K562 (cell line): Measurements from ENCODE around the gene MBOAT1. TPM values are rescaled to one million over a fixed set of nuclear protein-coding genes. Genes with fewer than 3 reads are reported as not detected.
A peak's percentile ranks its signal among the peaks of the same experiment; 100 is the strongest.

ENCODE experiments used
- CHCHD3 ChIP-seq: fragments of 250-450 bp; sonication (Bioruptor Pico); IDR thresholded peaks from 2 replicates; pipeline ENCODE4 v2.1.2; 2022; ENCODE audit warnings: mild to moderate bottlenecking
- DNMT1 ChIP-seq: fragments of 450-650 bp; IDR thresholded peaks from 2 replicates; pipeline ENCODE4 v1.6.1; 2016; ENCODE audit warnings: antibody characterized with exemption, mild to moderate bottlenecking
- ETV6 ChIP-seq, 3 experiments: fragments of 150-350 bp in 1 of 3; sonication (generic) in 1 of 3; formaldehyde crosslinking in 1 of 3; IDR thresholded peaks; 2 replicates each; pipeline versions ENCODE4 v1.6.1 to v1.8.0; 2014 to 2022; ENCODE audit warnings: borderline replicate concordance in 2 of 3, low read depth in 2 of 3, antibody characterized with exemption in 1 of 3, low read length in 1 of 3, mild to moderate bottlenecking in 1 of 3, missing genetic modification reagents in 1 of 3
- L3MBTL2 ChIP-seq: fragments of 450-650 bp; IDR thresholded peaks from 2 replicates; pipeline ENCODE4 v1.6.1; 2016; ENCODE audit warnings: mild to moderate bottlenecking, moderate library complexity
- NCOA1 ChIP-seq: fragments of 450-650 bp; IDR thresholded peaks from 2 replicates; pipeline ENCODE4 v1.6.1; 2016; ENCODE audit warnings: low read depth
- PPARD ChIP-seq: fragments of 250-450 bp; sonication (Bioruptor Pico); IDR thresholded peaks from 2 replicates; pipeline ENCODE4 v1.8.0; 2022; ENCODE audit warnings: inconsistent platforms, mild to moderate bottlenecking, moderate library complexity
- SMAD4 ChIP-seq: fragments of 250-450 bp; sonication (Bioruptor Pico); conservative IDR thresholded peaks from 2 replicates; pipeline ENCODE4 v1.8.0; 2021; ENCODE audit warnings: inconsistent platforms, mild to moderate bottlenecking, moderate library complexity
- SMARCC2 ChIP-seq: fragments of 450-650 bp; IDR thresholded peaks from 2 replicates; pipeline ENCODE4 v1.6.1; 2017; ENCODE audit warnings: antibody characterized with exemption, moderate library complexity, mild to moderate bottlenecking, low read depth
- STAT5A ChIP-seq: IDR thresholded peaks from 2 replicates; pipeline ENCODE4 v1.6.1; 2012; ENCODE audit warnings: low read length, inconsistent platforms, borderline replicate concordance
- ZNF408 ChIP-seq: fragments of 250-450 bp; sonication (Bioruptor Pico); IDR thresholded peaks from 2 replicates; pipeline ENCODE4 v1.4.0; 2020; ENCODE audit warnings: low read depth, mild to moderate bottlenecking, moderate library complexity
- ZNF436 ChIP-seq: fragments of 250-450, 450-650 bp; sonication (Bioruptor Pico); formaldehyde crosslinking; IDR thresholded peaks from 2 replicates; pipeline ENCODE4 v1.7.0; 2020; ENCODE audit warnings: mild to moderate bottlenecking
- ZNF76 ChIP-seq: fragments of 250-450 bp; sonication (Bioruptor Pico); IDR thresholded peaks from 2 replicates; pipeline ENCODE4 v1.4.0; 2020; ENCODE audit warnings: mild to moderate bottlenecking, moderate library complexity, borderline replicate concordance
- polyA plus RNA-seq, 8 experiments: library from polyadenylated mRNA; depleted of rRNA in 4 of 8; stranded (reverse) in 5 of 8; unstranded in 3 of 8; fragments of >200 nt; fragmentation: Nextera tagmentation in 2 of 8; fragmentation: Illumina TruSeq in 1 of 8; extraction: Ambion mirVana in 2 of 8; extraction: Trizol in 1 of 8; gene quantifications; 2 replicates each; pipeline versions ENCODE4 v1.2.1 to v1.2.3, GENCODE V29; 2011 to 2014; ENCODE audit warnings: inconsistent platforms in 1 of 8, missing spikeins in 1 of 8
- total RNA-seq, 7 experiments: library from RNA; depleted of rRNA in 6 of 7; stranded (reverse); fragments of >200 nt in 6 of 7; fragmentation: Illumina TruSeq in 2 of 7; extraction: Trizol in 2 of 7; gene quantifications; 2 replicates each; pipeline versions ENCODE4 v1.2.1 to v1.2.3, GENCODE V29; 2011 to 2021; ENCODE audit warnings: low replicate concordance in 1 of 7
- TF ChIP-seq, protein P1 (sequence below): fragments of 250-450 bp; sonication (Bioruptor Pico); IDR thresholded peaks from 2 replicates; pipeline ENCODE4 v1.8.0; 2022; ENCODE audit warnings: moderate library complexity, mild to moderate bottlenecking, inconsistent platforms
- TF ChIP-seq, protein P2 (sequence below): sonication (generic); formaldehyde crosslinking; IDR thresholded peaks from 2 replicates; pipeline ENCODE4 v1.8.0; 2023; ENCODE audit warnings: mild to moderate bottlenecking, missing genetic modification reagents
- TF ChIP-seq, protein P3 (sequence below), 2 experiments: fragments of 150-350 bp in 1 of 2; IDR thresholded peaks; 2 replicates each; pipeline ENCODE4 v1.6.1; 2012 to 2016; ENCODE audit warnings: low read depth in 2 of 2, low read length in 2 of 2, mild to moderate bottlenecking in 1 of 2, moderate library complexity in 1 of 2
- TF ChIP-seq, protein P4 (sequence below): fragments of 450-650 bp; IDR thresholded peaks from 2 replicates; pipeline ENCODE4 v1.6.1; 2017; ENCODE audit warnings: antibody characterized with exemption

Gene MBOAT1
- total and polyA plus RNA-seq, 9 of the 15 experiments (the other 6 are each of a cell fraction or from before 2014, with no cell fraction given): 0.13 to 16.5 (median 10.3) TPM

DNA sequence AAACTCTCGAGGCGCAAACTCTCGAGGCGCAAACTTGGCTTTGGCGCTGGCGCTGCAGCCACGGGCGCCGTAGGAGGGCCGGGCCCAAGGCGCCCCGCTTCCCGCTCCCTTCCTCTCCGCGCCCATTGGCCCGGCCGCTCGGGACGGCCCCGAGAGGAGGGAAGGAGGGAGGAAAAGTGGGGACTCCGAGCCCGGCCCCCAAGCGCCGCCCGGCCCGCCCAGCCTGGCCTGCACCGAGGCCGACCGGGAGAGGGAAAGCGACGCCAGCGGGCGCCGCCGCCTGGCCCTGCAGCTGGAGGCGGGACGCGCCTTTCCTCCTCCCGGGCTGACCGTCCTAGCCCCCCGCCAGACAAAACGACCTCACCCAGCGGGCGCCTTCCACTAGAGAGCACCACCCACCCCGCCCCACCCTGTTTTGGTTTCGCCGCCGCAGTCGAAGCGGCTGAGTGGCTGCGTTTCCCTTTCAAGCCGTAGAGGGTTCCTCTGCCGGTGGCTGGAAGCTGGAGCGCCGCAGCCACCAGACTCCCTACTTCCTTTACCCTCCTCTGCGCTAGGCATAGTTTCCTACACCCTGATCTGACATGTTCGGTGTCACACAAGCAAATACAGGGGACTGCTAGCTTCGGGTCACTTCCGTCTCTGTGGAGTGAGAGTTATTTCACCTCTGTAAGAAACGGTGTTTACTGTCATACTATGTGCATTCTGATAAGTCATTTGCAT, at the start of gene MBOAT1 (continued):
- TF ChIP-seq, protein P1, sequence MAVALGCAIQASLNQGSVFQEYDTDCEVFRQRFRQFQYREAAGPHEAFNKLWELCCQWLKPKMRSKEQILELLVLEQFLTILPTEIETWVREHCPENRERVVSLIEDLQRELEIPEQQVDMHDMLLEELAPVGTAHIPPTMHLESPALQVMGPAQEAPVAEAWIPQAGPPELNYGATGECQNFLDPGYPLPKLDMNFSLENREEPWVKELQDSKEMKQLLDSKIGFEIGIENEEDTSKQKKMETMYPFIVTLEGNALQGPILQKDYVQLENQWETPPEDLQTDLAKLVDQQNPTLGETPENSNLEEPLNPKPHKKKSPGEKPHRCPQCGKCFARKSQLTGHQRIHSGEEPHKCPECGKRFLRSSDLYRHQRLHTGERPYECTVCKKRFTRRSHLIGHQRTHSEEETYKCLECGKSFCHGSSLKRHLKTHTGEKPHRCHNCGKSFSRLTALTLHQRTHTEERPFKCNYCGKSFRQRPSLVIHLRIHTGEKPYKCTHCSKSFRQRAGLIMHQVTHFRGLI: no peak
- TF ChIP-seq ZNF76 (CRISPR knock-in tag): peak; percentile 44; the same call in 1 of the 2 replicates
- peak; percentile 92 for TF ChIP-seq SMAD4
- no peak for TF ChIP-seq ETV6 (IDR thresholded peaks at IDR 0.05; ENCODE audit: borderline replicate concordance in 1 of 2, low read depth in 2 of 2, low read length in 1 of 2)
- no peak for TF ChIP-seq ETV6 (CRISPR knock-in tag; IDR thresholded peaks at IDR 0.05; ENCODE audit: borderline replicate concordance)
- no peak for TF ChIP-seq PPARD (CRISPR knock-in tag)
- no peak for TF ChIP-seq DNMT1
- TF ChIP-seq STAT5A: no peak
- no peak for TF ChIP-seq CHCHD3
- TF ChIP-seq NCOA1: no peak; the same call in 1 of the 2 replicates
- TF ChIP-seq ZNF408: no peak
- TF ChIP-seq, protein P2, sequence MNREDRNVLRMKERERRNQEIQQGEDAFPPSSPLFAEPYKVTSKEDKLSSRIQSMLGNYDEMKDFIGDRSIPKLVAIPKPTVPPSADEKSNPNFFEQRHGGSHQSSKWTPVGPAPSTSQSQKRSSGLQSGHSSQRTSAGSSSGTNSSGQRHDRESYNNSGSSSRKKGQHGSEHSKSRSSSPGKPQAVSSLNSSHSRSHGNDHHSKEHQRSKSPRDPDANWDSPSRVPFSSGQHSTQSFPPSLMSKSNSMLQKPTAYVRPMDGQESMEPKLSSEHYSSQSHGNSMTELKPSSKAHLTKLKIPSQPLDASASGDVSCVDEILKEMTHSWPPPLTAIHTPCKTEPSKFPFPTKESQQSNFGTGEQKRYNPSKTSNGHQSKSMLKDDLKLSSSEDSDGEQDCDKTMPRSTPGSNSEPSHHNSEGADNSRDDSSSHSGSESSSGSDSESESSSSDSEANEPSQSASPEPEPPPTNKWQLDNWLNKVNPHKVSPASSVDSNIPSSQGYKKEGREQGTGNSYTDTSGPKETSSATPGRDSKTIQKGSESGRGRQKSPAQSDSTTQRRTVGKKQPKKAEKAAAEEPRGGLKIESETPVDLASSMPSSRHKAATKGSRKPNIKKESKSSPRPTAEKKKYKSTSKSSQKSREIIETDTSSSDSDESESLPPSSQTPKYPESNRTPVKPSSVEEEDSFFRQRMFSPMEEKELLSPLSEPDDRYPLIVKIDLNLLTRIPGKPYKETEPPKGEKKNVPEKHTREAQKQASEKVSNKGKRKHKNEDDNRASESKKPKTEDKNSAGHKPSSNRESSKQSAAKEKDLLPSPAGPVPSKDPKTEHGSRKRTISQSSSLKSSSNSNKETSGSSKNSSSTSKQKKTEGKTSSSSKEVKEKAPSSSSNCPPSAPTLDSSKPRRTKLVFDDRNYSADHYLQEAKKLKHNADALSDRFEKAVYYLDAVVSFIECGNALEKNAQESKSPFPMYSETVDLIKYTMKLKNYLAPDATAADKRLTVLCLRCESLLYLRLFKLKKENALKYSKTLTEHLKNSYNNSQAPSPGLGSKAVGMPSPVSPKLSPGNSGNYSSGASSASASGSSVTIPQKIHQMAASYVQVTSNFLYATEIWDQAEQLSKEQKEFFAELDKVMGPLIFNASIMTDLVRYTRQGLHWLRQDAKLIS: peak; percentile 90; the same call in 1 of the 2 replicates
- TF ChIP-seq, protein P3, sequence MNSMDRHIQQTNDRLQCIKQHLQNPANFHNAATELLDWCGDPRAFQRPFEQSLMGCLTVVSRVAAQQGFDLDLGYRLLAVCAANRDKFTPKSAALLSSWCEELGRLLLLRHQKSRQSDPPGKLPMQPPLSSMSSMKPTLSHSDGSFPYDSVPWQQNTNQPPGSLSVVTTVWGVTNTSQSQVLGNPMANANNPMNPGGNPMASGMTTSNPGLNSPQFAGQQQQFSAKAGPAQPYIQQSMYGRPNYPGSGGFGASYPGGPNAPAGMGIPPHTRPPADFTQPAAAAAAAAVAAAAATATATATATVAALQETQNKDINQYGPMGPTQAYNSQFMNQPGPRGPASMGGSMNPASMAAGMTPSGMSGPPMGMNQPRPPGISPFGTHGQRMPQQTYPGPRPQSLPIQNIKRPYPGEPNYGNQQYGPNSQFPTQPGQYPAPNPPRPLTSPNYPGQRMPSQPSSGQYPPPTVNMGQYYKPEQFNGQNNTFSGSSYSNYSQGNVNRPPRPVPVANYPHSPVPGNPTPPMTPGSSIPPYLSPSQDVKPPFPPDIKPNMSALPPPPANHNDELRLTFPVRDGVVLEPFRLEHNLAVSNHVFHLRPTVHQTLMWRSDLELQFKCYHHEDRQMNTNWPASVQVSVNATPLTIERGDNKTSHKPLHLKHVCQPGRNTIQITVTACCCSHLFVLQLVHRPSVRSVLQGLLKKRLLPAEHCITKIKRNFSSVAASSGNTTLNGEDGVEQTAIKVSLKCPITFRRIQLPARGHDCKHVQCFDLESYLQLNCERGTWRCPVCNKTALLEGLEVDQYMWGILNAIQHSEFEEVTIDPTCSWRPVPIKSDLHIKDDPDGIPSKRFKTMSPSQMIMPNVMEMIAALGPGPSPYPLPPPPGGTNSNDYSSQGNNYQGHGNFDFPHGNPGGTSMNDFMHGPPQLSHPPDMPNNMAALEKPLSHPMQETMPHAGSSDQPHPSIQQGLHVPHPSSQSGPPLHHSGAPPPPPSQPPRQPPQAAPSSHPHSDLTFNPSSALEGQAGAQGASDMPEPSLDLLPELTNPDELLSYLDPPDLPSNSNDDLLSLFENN (IDR thresholded peaks at IDR 0.05; ENCODE audit: low read depth in 2 of 2, low read length in 2 of 2): no peak
- TF ChIP-seq, protein P4, sequence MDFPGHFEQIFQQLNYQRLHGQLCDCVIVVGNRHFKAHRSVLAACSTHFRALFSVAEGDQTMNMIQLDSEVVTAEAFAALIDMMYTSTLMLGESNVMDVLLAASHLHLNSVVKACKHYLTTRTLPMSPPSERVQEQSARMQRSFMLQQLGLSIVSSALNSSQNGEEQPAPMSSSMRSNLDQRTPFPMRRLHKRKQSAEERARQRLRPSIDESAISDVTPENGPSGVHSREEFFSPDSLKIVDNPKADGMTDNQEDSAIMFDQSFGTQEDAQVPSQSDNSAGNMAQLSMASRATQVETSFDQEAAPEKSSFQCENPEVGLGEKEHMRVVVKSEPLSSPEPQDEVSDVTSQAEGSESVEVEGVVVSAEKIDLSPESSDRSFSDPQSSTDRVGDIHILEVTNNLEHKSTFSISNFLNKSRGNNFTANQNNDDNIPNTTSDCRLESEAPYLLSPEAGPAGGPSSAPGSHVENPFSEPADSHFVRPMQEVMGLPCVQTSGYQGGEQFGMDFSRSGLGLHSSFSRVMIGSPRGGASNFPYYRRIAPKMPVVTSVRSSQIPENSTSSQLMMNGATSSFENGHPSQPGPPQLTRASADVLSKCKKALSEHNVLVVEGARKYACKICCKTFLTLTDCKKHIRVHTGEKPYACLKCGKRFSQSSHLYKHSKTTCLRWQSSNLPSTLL: no peak
- TF ChIP-seq SMARCC2: no peak
- peak; percentile 92 for TF ChIP-seq L3MBTL2
- no peak for TF ChIP-seq ZNF436 (CRISPR knock-in tag)
